ENCODE measurements around the gene DCLK1. TPM values are rescaled to one million over a fixed set of nuclear protein-coding genes. Genes with fewer than 3 reads are reported as not detected.

Gene DCLK1
- total and polyA plus RNA-seq, 2 experiments from 2014 or later, result 0.48 to 0.65 TPM

- H3K9me2 ChIP-seq (ENCODE audit: insufficient read depth), result no peaks in the 10 kb centered on the region
- H3K4me1 ChIP-seq (ENCODE audit: insufficient read depth), result no peaks in the 10 kb centered on the region
- no peak for DNase-seq
- H2AFZ ChIP-seq, result no peak overlapping the region
- H3K27ac ChIP-seq, result no peak overlapping the region
- no peaks in the 10 kb centered on the region for H3K36me3 ChIP-seq (ENCODE audit: low read depth)
- H3K4me3 ChIP-seq, result no peak overlapping the region
- H3K9ac ChIP-seq, result no peak overlapping the region
- no peak overlapping the region for H3K4me2 ChIP-seq (ENCODE audit: unreplicated experiment)
- H3K79me2 ChIP-seq (ENCODE audit: insufficient read depth), result no peaks in the 10 kb centered on the region
- peaks cover 24% of the 10 kb centered on the region for H3K27me3 ChIP-seq (replicated peaks; ENCODE audit: insufficient read depth)
- no peaks in the 10 kb centered on the region for H4K20me1 ChIP-seq (ENCODE audit: insufficient read depth)
- H3F3A ChIP-seq (ENCODE audit: insufficient read depth), result no peaks in the 10 kb centered on the region
- no peaks in the 10 kb centered on the region for H3K9me3 ChIP-seq (ENCODE audit: low read depth)
- in situ Hi-C loops (cut with MboI), result no loop called here
- TF ChIP-seq EZH2 (IDR thresholded peaks at IDR 0.05; ENCODE audit: insufficient read depth, poor library complexity, severe bottlenecking) (no peak), EZH2phosphoT487 (IDR thresholded peaks at IDR 0.05; ENCODE audit: insufficient read depth, low read depth) (no peak)
- 46 to 51% methylated on average over 2 of the region's 2 CpGs for WGBS, 2 experiments (ENCODE audit: low coverage in 1 of 2, low lambda C conversion rate in 2 of 2, missing lambda C conversion rate in 2 of 2)
Measured at GRCh38 chr13:36135876-36136275, 4.7 kb upstream of the DCLK1 start.

GRCh38 chr13:36134632-36135031 lies 3.5 kb upstream of the DCLK1 start:
- in situ Hi-C loops (cut with MboI), result no loop called here
- Histone ChIP-seq H3K79me2 (ENCODE audit: insufficient read depth) (no peaks in the 10 kb centered on the region), H2AFZ (no peak overlapping the region), H4K20me1 (ENCODE audit: insufficient read depth) (no peaks in the 10 kb centered on the region), H3K27me3 (replicated peaks; ENCODE audit: insufficient read depth) (peaks cover 33% of the 10 kb centered on the region), H3K9me3 (ENCODE audit: low read depth) (no peaks in the 10 kb centered on the region), H3K9ac (no peak overlapping the region), H3K4me2 (ENCODE audit: unreplicated experiment) (no peak overlapping the region), H3K4me1 (ENCODE audit: insufficient read depth) (no peaks in the 10 kb centered on the region), H3F3A (ENCODE audit: insufficient read depth) (no peaks in the 10 kb centered on the region), H3K36me3 (ENCODE audit: low read depth) (no peaks in the 10 kb centered on the region), H3K4me3 (no peak overlapping the region), H3K9me2 (ENCODE audit: insufficient read depth) (no peaks in the 10 kb centered on the region), H3K27ac (no peak overlapping the region)
- no peak for DNase-seq
- TF ChIP-seq EZH2 (IDR thresholded peaks at IDR 0.05; ENCODE audit: insufficient read depth, poor library complexity, severe bottlenecking) (no peak), EZH2phosphoT487 (IDR thresholded peaks at IDR 0.05; ENCODE audit: insufficient read depth, low read depth) (no peak)
- WGBS, 2 experiments (ENCODE audit: low coverage in 1 of 2, low lambda C conversion rate in 2 of 2, missing lambda C conversion rate in 2 of 2), result 14 to 35% methylated on average over 1 of the region's 1 CpG

GRCh38 chr13:36133950-36134626 lies 2.9 kb upstream of the DCLK1 start:
- H3K9me2 ChIP-seq (ENCODE audit: insufficient read depth), result no peaks in the 10 kb centered on the region
- in situ Hi-C loops (cut with MboI), result no loop called here
- 55 to 59% methylated on average over 5 of the region's 5 CpGs for WGBS, 2 experiments (ENCODE audit: low coverage in 1 of 2, low lambda C conversion rate in 2 of 2, missing lambda C conversion rate in 2 of 2)

GRCh38 chr13:36132376-36132775 lies 1.2 kb upstream of the DCLK1 start:
- WGBS, 2 experiments (ENCODE audit: low coverage in 1 of 2, low lambda C conversion rate in 2 of 2, missing lambda C conversion rate in 2 of 2), result 36 to 38% methylated on average over 1 of the region's 1 CpG
- no peak for TF ChIP-seq EZH2 (IDR thresholded peaks at IDR 0.05; ENCODE audit: insufficient read depth, poor library complexity, severe bottlenecking)
- TF ChIP-seq EZH2phosphoT487 (IDR thresholded peaks at IDR 0.05; ENCODE audit: insufficient read depth, low read depth), result no peak
- Histone ChIP-seq H3F3A (ENCODE audit: insufficient read depth) (no peaks in the 10 kb centered on the region), H3K4me1 (ENCODE audit: insufficient read depth) (no peaks in the 10 kb centered on the region), H3K9ac (no peak overlapping the region), H3K4me2 (ENCODE audit: unreplicated experiment) (no peak overlapping the region), H3K4me3 (no peak overlapping the region), H3K27me3 (replicated peaks; ENCODE audit: insufficient read depth) (peaks cover 54% of the 10 kb centered on the region), H2AFZ (no peak overlapping the region), H3K27ac (no peak overlapping the region), H3K79me2 (ENCODE audit: insufficient read depth) (no peaks in the 10 kb centered on the region), H3K36me3 (ENCODE audit: low read depth) (no peaks in the 10 kb centered on the region), H3K9me2 (ENCODE audit: insufficient read depth) (no peaks in the 10 kb centered on the region), H3K9me3 (ENCODE audit: low read depth) (no peaks in the 10 kb centered on the region), H4K20me1 (ENCODE audit: insufficient read depth) (no peaks in the 10 kb centered on the region)
- in situ Hi-C loops (cut with MboI), result no loop called here
- DNase-seq, result no peak

More at GRCh38 chr13:36133950-36134626, 2.9 kb upstream of the DCLK1 start:
- no peak for DNase-seq
- Histone ChIP-seq H3K4me3 (no peak overlapping the region), H3K27me3 (replicated peaks; ENCODE audit: insufficient read depth) (peaks cover 39% of the 10 kb centered on the region), H2AFZ (no peak overlapping the region), H4K20me1 (ENCODE audit: insufficient read depth) (no peaks in the 10 kb centered on the region), H3K27ac (no peak overlapping the region), H3K9ac (no peak overlapping the region), H3K4me2 (ENCODE audit: unreplicated experiment) (no peak overlapping the region), H3K4me1 (ENCODE audit: insufficient read depth) (no peaks in the 10 kb centered on the region), H3K9me3 (ENCODE audit: low read depth) (no peaks in the 10 kb centered on the region), H3K36me3 (ENCODE audit: low read depth) (no peaks in the 10 kb centered on the region), H3K79me2 (ENCODE audit: insufficient read depth) (no peaks in the 10 kb centered on the region), H3F3A (ENCODE audit: insufficient read depth) (no peaks in the 10 kb centered on the region)
- TF ChIP-seq EZH2phosphoT487 (IDR thresholded peaks at IDR 0.05; ENCODE audit: insufficient read depth, low read depth), result no peak
- TF ChIP-seq EZH2 (IDR thresholded peaks at IDR 0.05; ENCODE audit: insufficient read depth, poor library complexity, severe bottlenecking), result no peak
